Esophagus squamous epithelium (tissue), 5 donors: ENCODE results near the gene PRKG1. TPM values are rescaled to one million over a fixed set of nuclear protein-coding genes. Genes with fewer than 3 reads are reported as not detected.

Experiments
- DNase-seq: peaks from one replicate; lab custom pipeline; 2025; lab: John Stamatoyannopoulos, UW
- H3K27ac ChIP-seq, 4 donors: fragments of 200-600 bp; sonication (generic); one replicate each; pipeline ENCODE4 v1.5.1; 2016 to 2019; ENCODE audit warnings: mild to moderate bottlenecking in 1 of 4
- H3K27me3 ChIP-seq, 4 donors: fragments of 200-600 bp; sonication (generic); 1 replicate in 3 of 4; 2 replicates in 1 of 4; pipeline versions ENCODE4 v1.5.1 to v1.6.0; 2017 to 2021; ENCODE audit warnings: antibody characterized with exemption in 1 of 4
- H3K36me3 ChIP-seq, 3 donors: fragments of 200-600 bp; sonication (generic); one replicate each; pipeline ENCODE4 v1.5.1; 2016 to 2019
- H3K4me1 ChIP-seq, 3 donors: fragments of 200-600 bp; sonication (generic); one replicate each; pipeline ENCODE4 v1.5.1; 2017 to 2019
- H3K4me3 ChIP-seq, 4 donors: fragments of 200-600 bp; sonication (generic); 1 replicate in 3 of 4; 2 replicates in 1 of 4; pipeline ENCODE4 v1.5.1; 2016 to 2019; ENCODE audit warnings: mild to moderate bottlenecking in 2 of 4, moderate library complexity in 1 of 4
- H3K9me3 ChIP-seq, 3 donors: fragments of 200-600 bp; sonication (generic); one replicate each; pipeline ENCODE4 v1.5.1; 2016 to 2019
- CTCF ChIP-seq, 6 experiments: fragments of 450-650 bp in 4 of 6; fragments of 200-600 bp in 2 of 6; sonication (generic) in 2 of 6; IDR thresholded peaks; one replicate each; pipeline ENCODE4 v1.5.1; 2016 to 2019; ENCODE audit warnings: antibody characterized with exemption in 6 of 6, mild to moderate bottlenecking in 4 of 6, moderate library complexity in 4 of 6
- POLR2A ChIP-seq, 4 donors: fragments of 450-650 bp; IDR thresholded peaks; one replicate each; pipeline ENCODE4 v1.6.1; 2017; ENCODE audit warnings: antibody characterized with exemption in 4 of 4, mild to moderate bottlenecking in 4 of 4, moderate library complexity in 3 of 4
- WGBS, 2 donors: methylation state at CpG; one replicate each; pipeline ENCODE4 v1.1.5; 2018; 5-methylcytosine and 5-hydroxymethylcytosine counted together
- intact Hi-C: fragments of 100-400 bp; cut with DNase I; formaldehyde crosslinking; loops from one replicate; pipeline ENCODE4 v1.15.0; 2022
- total RNA-seq, 4 donors: library from RNA; depleted of rRNA; stranded (reverse); fragments of >200 nt; gene quantifications; one replicate each; pipeline ENCODE4 v1.1.0, GENCODE V29; 2016
- donor health status: DM: yes; HTN: yes; CAD: no.

Gene PRKG1
- total RNA-seq, 4 donors from 2014 or later, result 2.0 to 10.9 (median 3.8) TPM

GRCh38 chr10:51983481-51983880 lies 909.2 kb downstream of the PRKG1 start:
- intact Hi-C loops, result no loop called here
- no peak for TF ChIP-seq CTCF (IDR thresholded peaks at IDR 0.05)
- no peak for TF ChIP-seq POLR2A (IDR thresholded peaks at IDR 0.05)
- no peak for DNase-seq
- WGBS, 2 donors, result 75 to 100% methylated on average over 1 to 2 of the region's 2 CpGs
- H3K36me3 ChIP-seq, result no peaks in the 10 kb centered on the region
- no peaks in the 10 kb centered on the region for H3K4me1 ChIP-seq
- no peak overlapping the region for H3K4me3 ChIP-seq
- H3K27ac ChIP-seq, result no peak overlapping the region
- H3K27me3 ChIP-seq, result no peaks in the 10 kb centered on the region
- no peaks in the 10 kb centered on the region for H3K9me3 ChIP-seq

GRCh38 chr10:51985336-51985735 lies 911.0 kb downstream of the PRKG1 start:
- TF ChIP-seq POLR2A (IDR thresholded peaks at IDR 0.05), result no peak
- no peak for TF ChIP-seq CTCF (IDR thresholded peaks at IDR 0.05)
- no peak overlapping the region for H3K27ac ChIP-seq
- no peaks in the 10 kb centered on the region for H3K36me3 ChIP-seq
- H3K4me1 ChIP-seq, result no peaks in the 10 kb centered on the region
- no peaks in the 10 kb centered on the region for H3K27me3 ChIP-seq
- no peaks in the 10 kb centered on the region for H3K9me3 ChIP-seq
- no peak overlapping the region for H3K4me3 ChIP-seq
- DNase-seq, result no peak
- intact Hi-C loops, result no loop called here

GRCh38 chr10:51986516-51986915 lies 912.2 kb downstream of the PRKG1 start:
- no peak for TF ChIP-seq CTCF (IDR thresholded peaks at IDR 0.05)
- no peak for TF ChIP-seq POLR2A (IDR thresholded peaks at IDR 0.05)
- Histone ChIP-seq H3K27ac (no peak overlapping the region), H3K36me3 (no peaks in the 10 kb centered on the region), H3K9me3 (no peaks in the 10 kb centered on the region), H3K4me3 (no peak overlapping the region), H3K4me1 (no peaks in the 10 kb centered on the region), H3K27me3 (no peaks in the 10 kb centered on the region)
- intact Hi-C loops, result no loop called here
- no peak for DNase-seq
- WGBS, 2 donors, result 20 to 50% methylated on average over 2 of the region's 2 CpGs

- TF ChIP-seq POLR2A (IDR thresholded peaks at IDR 0.05), result no peak
- no peak for TF ChIP-seq CTCF (IDR thresholded peaks at IDR 0.05)
- Histone ChIP-seq H3K36me3 (no peaks in the 10 kb centered on the region), H3K9me3 (no peaks in the 10 kb centered on the region), H3K4me1 (no peaks in the 10 kb centered on the region), H3K4me3 (no peak overlapping the region), H3K27ac (no peak overlapping the region), H3K27me3 (no peaks in the 10 kb centered on the region)
- intact Hi-C loops, result no loop called here
- WGBS, 2 donors, result 74 to 88% methylated on average over 1 of the region's 1 CpG
- no peak for DNase-seq
Measured at GRCh38 chr10:51993475-51993874, 919.2 kb downstream of the PRKG1 start.

GRCh38 chr10:51999096-51999495 lies 924.8 kb downstream of the PRKG1 start:
- H3K4me3 ChIP-seq, result no peak overlapping the region
- no peak for DNase-seq
- H3K27ac ChIP-seq, result no peak overlapping the region
- TF ChIP-seq POLR2A (IDR thresholded peaks at IDR 0.05) (no peak), CTCF (IDR thresholded peaks at IDR 0.05) (no peak)
- H3K27me3 ChIP-seq, result no peaks in the 10 kb centered on the region
- 55 to 64% methylated on average over 5 of the region's 5 CpGs for WGBS, 2 donors
- H3K4me1 ChIP-seq, result no peaks in the 10 kb centered on the region
- no peaks in the 10 kb centered on the region for H3K36me3 ChIP-seq
- intact Hi-C loops, result no loop called here
- no peaks in the 10 kb centered on the region for H3K9me3 ChIP-seq
